Neural cell (in vitro differentiated cells): Measurements from ENCODE around the gene TCF20. TPM values are rescaled to one million over a fixed set of nuclear protein-coding genes. Genes with fewer than 3 reads are reported as not detected.

Experiments
- H2AFZ ChIP-seq: fragments of 200-600, 300-800 bp; sonication (generic), shearing (Covaris generic); 2 replicates; pipeline ENCODE4 v1.6.0; 2014; ENCODE audit warnings: low read depth, mild to moderate bottlenecking, antibody characterized with exemption, low read length, moderate library complexity
- H3F3A ChIP-seq: fragments of 200-600 bp; shearing (Covaris generic); 2 replicates; pipeline ENCODE4 v1.6.1; 2016; ENCODE audit warnings: mild to moderate bottlenecking, moderate library complexity, mixed read lengths, antibody characterized with exemption, low read length; ENCODE audit not compliant: insufficient read depth, poor library complexity, severe bottlenecking
- H3K27ac ChIP-seq: fragments of 200-600, 300-800 bp; sonication (generic), shearing (Covaris generic); 2 replicates; pipeline ENCODE4 v1.5.1; 2014; ENCODE audit warnings: mild to moderate bottlenecking, low read length, moderate library complexity
- H3K27me3 ChIP-seq: fragments of 300-800, 200-600 bp; sonication (generic), shearing (Covaris generic); 2 replicates; pipeline ENCODE4 v1.6.0; 2014; ENCODE audit warnings: mild to moderate bottlenecking, low read depth, low read length, moderate library complexity; ENCODE audit not compliant: insufficient read depth
- H3K36me3 ChIP-seq: fragments of 300-800, 200-600 bp; sonication (generic), shearing (Covaris generic); 2 replicates; pipeline ENCODE4 v1.5.1; 2014; ENCODE audit warnings: mild to moderate bottlenecking, antibody characterized with exemption, low read length, moderate library complexity; ENCODE audit not compliant: insufficient read depth
- H3K4me2 ChIP-seq: fragments of 300-800, 200-600 bp; sonication (generic), shearing (Covaris generic); 2 replicates; pipeline ENCODE4 v1.6.0; 2014; ENCODE audit warnings: mild to moderate bottlenecking, low read length
- H3K4me3 ChIP-seq: fragments of 300-800, 200-600 bp; sonication (generic), shearing (Covaris generic); 2 replicates; pipeline ENCODE4 v1.5.1; 2014; ENCODE audit warnings: mild to moderate bottlenecking, low read length, moderate library complexity
- H3K79me2 ChIP-seq: fragments of 200-600 bp; shearing (Covaris generic); replicated peaks from 2 replicates; pipeline ENCODE4 v1.6.0; 2014; ENCODE audit warnings: mild to moderate bottlenecking, low read length, moderate library complexity; ENCODE audit not compliant: insufficient read depth
- H3K9ac ChIP-seq: fragments of 300-800, 200-600 bp; sonication (generic), shearing (Covaris generic); 2 replicates; pipeline ENCODE4 v1.6.1; 2016; ENCODE audit warnings: mild to moderate bottlenecking, low read length, mixed read lengths
- H3K9me2 ChIP-seq: fragments of 200-600 bp; shearing (Covaris generic); 2 replicates; pipeline ENCODE4 v1.6.1; 2016; ENCODE audit warnings: mild to moderate bottlenecking, low read length, mixed read lengths; ENCODE audit not compliant: insufficient read depth
- H3K9me3 ChIP-seq: fragments of 200-600, 300-800 bp; sonication (generic), shearing (Covaris generic); 2 replicates; pipeline ENCODE4 v1.6.1; 2016; ENCODE audit warnings: mild to moderate bottlenecking, mixed run types, low read length, moderate library complexity, mixed read lengths
- H4K20me1 ChIP-seq: fragments of 200-600 bp; shearing (Covaris generic); 2 replicates; pipeline ENCODE4 v1.6.1; 2016; ENCODE audit warnings: mild to moderate bottlenecking, mixed run types; ENCODE audit not compliant: insufficient read depth
- EP300 ChIP-seq: fragments of 450-650 bp; conservative IDR thresholded peaks from 2 replicates; pipeline ENCODE4 v1.6.1; 2014; ENCODE audit warnings: antibody characterized with exemption, mild to moderate bottlenecking, moderate library complexity; ENCODE audit not compliant: poor library complexity, severe bottlenecking
- EZH2 ChIP-seq: fragments of 200-600, 300-800 bp; shearing (Covaris generic), sonication (generic); IDR thresholded peaks from 2 replicates; pipeline ENCODE4 v1.6.1; 2014; ENCODE audit warnings: antibody characterized with exemption, low read length, borderline replicate concordance, mild to moderate bottlenecking; ENCODE audit not compliant: insufficient read depth, poor library complexity, severe bottlenecking
- MXI1 ChIP-seq: fragments of 450-650 bp; conservative IDR thresholded peaks from 2 replicates; pipeline ENCODE4 v1.6.1; 2014; ENCODE audit warnings: antibody characterized with exemption, mild to moderate bottlenecking; ENCODE audit not compliant: poor library complexity, severe bottlenecking
- POLR2AphosphoS5 ChIP-seq: IDR thresholded peaks from 2 replicates; pipeline ENCODE4 v1.6.1; 2012
- RAD21 ChIP-seq: fragments of 450-650 bp; conservative IDR thresholded peaks from 2 replicates; pipeline ENCODE4 v1.6.1; 2014; ENCODE audit warnings: antibody characterized with exemption, mild to moderate bottlenecking, moderate library complexity
- SMC3 ChIP-seq: fragments of 450-650 bp; conservative IDR thresholded peaks from 2 replicates; pipeline ENCODE4 v1.6.1; 2014; ENCODE audit warnings: antibody characterized with exemption, mild to moderate bottlenecking, moderate library complexity; ENCODE audit not compliant: poor library complexity
- TAF1 ChIP-seq: IDR thresholded peaks from 2 replicates; pipeline ENCODE4 v1.6.1; 2012; ENCODE audit warnings: low read depth
- polyA plus RNA-seq: library from polyadenylated mRNA; depleted of rRNA; stranded (reverse); fragments of >200 nt; gene quantifications from 2 replicates; pipeline ENCODE4 v1.2.3, GENCODE V29; 2014
- TF ChIP-seq, protein P1 (sequence below): fragments of 450-650 bp; IDR thresholded peaks from 2 replicates; pipeline ENCODE4 v1.5.1; 2014; ENCODE audit warnings: antibody characterized with exemption, mild to moderate bottlenecking, moderate library complexity; ENCODE audit not compliant: poor library complexity, severe bottlenecking
- TF ChIP-seq, protein P2 (sequence below): IDR thresholded peaks from 2 replicates; pipeline ENCODE4 v1.6.1; 2012; ENCODE audit warnings: borderline replicate concordance

TCF20 gene
- polyA plus RNA-seq, 1 donor from 2014 or later: 21.9 TPM

DNA sequence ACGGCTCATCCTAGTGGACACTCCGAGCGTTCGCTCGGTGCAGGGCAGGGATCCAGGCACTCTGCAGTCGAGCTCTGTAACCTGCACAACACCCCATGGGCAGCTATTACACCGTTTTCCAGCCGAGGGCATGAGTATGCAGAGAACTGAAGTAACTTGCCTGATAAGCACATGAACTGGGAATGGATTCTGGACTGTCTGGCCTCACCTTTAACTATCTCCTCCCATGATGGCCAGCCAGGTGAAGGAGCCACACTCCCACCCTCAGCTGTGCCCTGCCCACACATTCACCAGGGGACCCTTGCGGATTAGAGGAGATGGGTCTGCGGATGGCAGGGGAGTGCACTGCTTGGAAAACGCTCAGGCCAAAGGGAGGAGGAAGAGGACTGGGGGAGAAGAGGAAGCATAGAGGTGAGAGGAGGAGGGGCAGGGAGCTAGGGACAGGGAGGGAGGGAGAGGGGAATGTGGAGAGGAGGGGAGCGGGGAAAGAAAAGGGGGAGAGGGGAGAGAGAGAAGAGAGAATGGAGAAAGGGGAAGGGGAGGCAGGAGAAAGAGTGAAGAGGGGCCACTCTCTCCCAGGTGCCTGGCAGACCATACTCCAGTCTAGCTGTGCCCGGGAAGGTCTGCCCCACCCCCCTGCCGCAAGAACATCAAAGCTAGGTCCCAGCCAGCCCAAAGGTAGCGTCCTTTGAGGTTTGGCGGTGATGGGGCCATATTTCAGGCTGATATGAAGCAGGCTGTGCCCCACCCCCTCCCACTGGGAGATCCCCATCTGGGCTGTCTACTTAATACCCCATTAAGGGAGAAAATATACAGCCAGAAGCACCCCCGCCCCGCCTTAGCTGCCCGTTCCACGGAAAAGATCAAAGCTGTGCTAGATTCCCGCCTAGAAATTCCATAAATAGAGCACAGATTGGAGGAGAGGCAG, 33.2 kb upstream of the TCF20 start (continued):
- TF ChIP-seq MXI1: no peak

DNA sequence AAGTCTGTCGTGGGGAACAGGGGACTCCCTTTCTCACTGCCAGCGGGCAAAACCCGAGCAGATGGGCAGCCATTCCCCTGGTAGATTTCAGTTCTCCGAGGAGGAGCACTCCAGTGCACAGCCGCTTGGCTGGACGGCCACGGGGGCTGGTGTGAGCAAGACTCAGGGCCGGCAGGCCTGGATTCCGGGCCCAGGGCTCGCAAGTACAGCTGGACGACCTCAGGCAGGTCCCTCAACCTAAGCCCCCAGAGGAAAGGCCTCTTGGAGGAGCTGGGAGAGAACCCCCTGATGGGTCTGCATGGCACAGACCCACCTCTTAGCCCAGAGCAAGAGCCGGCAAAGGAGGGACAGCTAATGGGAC, 31.3 kb upstream of the TCF20 start:
- H4K20me1 ChIP-seq: no peaks in the 10 kb centered on the region
- H3K79me2 ChIP-seq: peaks cover 3% of the 10 kb centered on the region
- H3K9me2 ChIP-seq: no peaks in the 10 kb centered on the region

DNA sequence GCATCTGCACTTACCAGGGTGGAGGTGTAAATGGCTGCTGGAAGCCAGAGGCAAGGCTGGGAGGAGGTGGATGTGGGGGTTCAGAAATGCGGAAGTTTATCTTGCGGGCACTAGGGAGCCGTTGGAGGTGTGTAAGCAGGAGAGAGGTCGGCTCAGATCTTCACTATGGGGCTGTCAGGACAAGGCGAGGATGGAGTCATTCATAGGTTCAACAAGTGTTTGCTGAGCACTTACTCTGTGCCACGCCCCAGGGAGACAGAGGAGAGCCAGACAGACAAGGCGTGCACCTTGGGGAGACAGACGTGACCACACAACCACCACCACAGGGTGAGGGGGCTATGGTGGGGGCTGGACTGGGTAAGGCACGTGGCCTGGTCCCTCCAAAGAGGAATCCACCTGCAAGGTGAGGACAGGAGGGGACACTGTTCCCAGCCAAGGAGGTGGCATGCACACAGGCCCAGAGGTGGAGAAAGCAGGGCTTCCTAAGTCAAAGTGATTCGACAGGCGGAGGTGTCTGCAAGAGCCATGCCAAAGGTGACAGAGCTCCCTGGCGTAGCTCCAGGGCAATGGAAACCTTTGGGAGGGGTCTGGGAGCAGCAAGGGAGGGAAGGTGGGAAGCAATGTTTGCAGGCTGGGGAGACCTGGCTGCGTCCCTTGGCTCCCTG, 30.8 kb upstream of the TCF20 start:
- Histone ChIP-seq H3K9me2 (no peaks in the 10 kb centered on the region), H3K4me3 (no peak overlapping the region), H3F3A (no peaks in the 10 kb centered on the region), H3K9me3 (no peaks in the 10 kb centered on the region), H2AFZ (no peak overlapping the region), H3K27ac (peak overlapping the region; percentile 76), H3K9ac (peak overlapping the region; percentile 67), H3K36me3 (no peaks in the 10 kb centered on the region), H3K27me3 (no peaks in the 10 kb centered on the region), H3K79me2 (peaks cover 3% of the 10 kb centered on the region), H4K20me1 (no peaks in the 10 kb centered on the region), H3K4me2 (no peak overlapping the region)
- TF ChIP-seq RAD21 (no peak), POLR2AphosphoS5 (no peak), EP300 (no peak)
- TF ChIP-seq, protein P1, sequence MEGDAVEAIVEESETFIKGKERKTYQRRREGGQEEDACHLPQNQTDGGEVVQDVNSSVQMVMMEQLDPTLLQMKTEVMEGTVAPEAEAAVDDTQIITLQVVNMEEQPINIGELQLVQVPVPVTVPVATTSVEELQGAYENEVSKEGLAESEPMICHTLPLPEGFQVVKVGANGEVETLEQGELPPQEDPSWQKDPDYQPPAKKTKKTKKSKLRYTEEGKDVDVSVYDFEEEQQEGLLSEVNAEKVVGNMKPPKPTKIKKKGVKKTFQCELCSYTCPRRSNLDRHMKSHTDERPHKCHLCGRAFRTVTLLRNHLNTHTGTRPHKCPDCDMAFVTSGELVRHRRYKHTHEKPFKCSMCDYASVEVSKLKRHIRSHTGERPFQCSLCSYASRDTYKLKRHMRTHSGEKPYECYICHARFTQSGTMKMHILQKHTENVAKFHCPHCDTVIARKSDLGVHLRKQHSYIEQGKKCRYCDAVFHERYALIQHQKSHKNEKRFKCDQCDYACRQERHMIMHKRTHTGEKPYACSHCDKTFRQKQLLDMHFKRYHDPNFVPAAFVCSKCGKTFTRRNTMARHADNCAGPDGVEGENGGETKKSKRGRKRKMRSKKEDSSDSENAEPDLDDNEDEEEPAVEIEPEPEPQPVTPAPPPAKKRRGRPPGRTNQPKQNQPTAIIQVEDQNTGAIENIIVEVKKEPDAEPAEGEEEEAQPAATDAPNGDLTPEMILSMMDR: no peak
- TF ChIP-seq, protein P2, sequence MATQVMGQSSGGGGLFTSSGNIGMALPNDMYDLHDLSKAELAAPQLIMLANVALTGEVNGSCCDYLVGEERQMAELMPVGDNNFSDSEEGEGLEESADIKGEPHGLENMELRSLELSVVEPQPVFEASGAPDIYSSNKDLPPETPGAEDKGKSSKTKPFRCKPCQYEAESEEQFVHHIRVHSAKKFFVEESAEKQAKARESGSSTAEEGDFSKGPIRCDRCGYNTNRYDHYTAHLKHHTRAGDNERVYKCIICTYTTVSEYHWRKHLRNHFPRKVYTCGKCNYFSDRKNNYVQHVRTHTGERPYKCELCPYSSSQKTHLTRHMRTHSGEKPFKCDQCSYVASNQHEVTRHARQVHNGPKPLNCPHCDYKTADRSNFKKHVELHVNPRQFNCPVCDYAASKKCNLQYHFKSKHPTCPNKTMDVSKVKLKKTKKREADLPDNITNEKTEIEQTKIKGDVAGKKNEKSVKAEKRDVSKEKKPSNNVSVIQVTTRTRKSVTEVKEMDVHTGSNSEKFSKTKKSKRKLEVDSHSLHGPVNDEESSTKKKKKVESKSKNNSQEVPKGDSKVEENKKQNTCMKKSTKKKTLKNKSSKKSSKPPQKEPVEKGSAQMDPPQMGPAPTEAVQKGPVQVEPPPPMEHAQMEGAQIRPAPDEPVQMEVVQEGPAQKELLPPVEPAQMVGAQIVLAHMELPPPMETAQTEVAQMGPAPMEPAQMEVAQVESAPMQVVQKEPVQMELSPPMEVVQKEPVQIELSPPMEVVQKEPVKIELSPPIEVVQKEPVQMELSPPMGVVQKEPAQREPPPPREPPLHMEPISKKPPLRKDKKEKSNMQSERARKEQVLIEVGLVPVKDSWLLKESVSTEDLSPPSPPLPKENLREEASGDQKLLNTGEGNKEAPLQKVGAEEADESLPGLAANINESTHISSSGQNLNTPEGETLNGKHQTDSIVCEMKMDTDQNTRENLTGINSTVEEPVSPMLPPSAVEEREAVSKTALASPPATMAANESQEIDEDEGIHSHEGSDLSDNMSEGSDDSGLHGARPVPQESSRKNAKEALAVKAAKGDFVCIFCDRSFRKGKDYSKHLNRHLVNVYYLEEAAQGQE: no peak

More for the DNA sequence above, 31.3 kb upstream of the TCF20 start:
- Histone ChIP-seq H3K4me2 (no peak overlapping the region), H3K36me3 (no peaks in the 10 kb centered on the region), H3K4me3 (no peak overlapping the region), H3K9ac (no peak overlapping the region), H3F3A (no peaks in the 10 kb centered on the region), H3K27ac (no peak overlapping the region), H3K27me3 (no peaks in the 10 kb centered on the region), H3K9me3 (no peaks in the 10 kb centered on the region), H2AFZ (no peak overlapping the region)
- no peak for TF ChIP-seq POLR2AphosphoS5
- TF ChIP-seq, protein P2: no peak
- TF ChIP-seq EP300: no peak
- TF ChIP-seq SMC3: no peak
- TF ChIP-seq EZH2: no peak
- TF ChIP-seq, protein P1: no peak
- no peak for TF ChIP-seq TAF1
- TF ChIP-seq MXI1: no peak
- TF ChIP-seq RAD21: no peak
